ENCODE data around the gene LYRM1. TPM values are rescaled to one million over a fixed set of nuclear protein-coding genes. Genes with fewer than 3 reads are reported as not detected.
A peak's percentile ranks its signal among the peaks of the same experiment; 100 is the strongest.

LYRM1 gene
- total RNA-seq, 4 donors from 2014 or later, result 17.4 to 37.3 (median 30.0) TPM

GRCh38 chr16:20918486-20919239 is 18.1 kb downstream of the LYRM1 start:
- DNase-seq (ENCODE audit: low spot score in 2 of 2), result peak in 1 of 2 donors; percentile 74
- H3K27ac ChIP-seq, result peak overlapping the region; percentile 44
- TF ChIP-seq POLR2AphosphoS5 (IDR thresholded peaks at IDR 0.05) (peak in 1 of 3 donors; percentile 64), CTCF (IDR thresholded peaks at IDR 0.05) (no peak)
- H3K27me3 ChIP-seq, result no peaks in the 10 kb centered on the region
- WGBS, result 55% methylated on average over 4 of the region's 4 CpGs
- peaks cover 11% of the 10 kb centered on the region for H3K36me3 ChIP-seq
- no peaks in the 10 kb centered on the region for H3K9me3 ChIP-seq
- H3K4me3 ChIP-seq, result no peak overlapping the region
- peaks cover 14% of the 10 kb centered on the region for H3K4me1 ChIP-seq

- DNase-seq (ENCODE audit: low spot score in 2 of 2), result no peak
- TF ChIP-seq CTCF (IDR thresholded peaks at IDR 0.05) (no peak), POLR2AphosphoS5 (IDR thresholded peaks at IDR 0.05) (no peak), EP300 (IDR thresholded peaks at IDR 0.05) (no peak), POLR2A (IDR thresholded peaks at IDR 0.05) (no peak)
- H3K4me1 ChIP-seq, result peaks cover 8% of the 10 kb centered on the region
- H3K27me3 ChIP-seq, result no peaks in the 10 kb centered on the region
- no peak overlapping the region for H3K4me3 ChIP-seq
- WGBS, result 77% methylated on average over 5 of the region's 5 CpGs
- no peak overlapping the region for H3K27ac ChIP-seq
- H3K36me3 ChIP-seq, result peaks cover 18% of the 10 kb centered on the region
- H3K9me3 ChIP-seq, result no peaks in the 10 kb centered on the region
These were observed 19.5 kb downstream of the LYRM1 start for GRCh38 chr16:20920091-20920490.

- 96% methylated on average over 2 of the region's 2 CpGs for WGBS
- Histone ChIP-seq H3K27me3 (no peaks in the 10 kb centered on the region), H3K4me3 (no peak overlapping the region), H3K4me1 (peaks cover 8% of the 10 kb centered on the region), H3K9me3 (no peaks in the 10 kb centered on the region), H3K36me3 (peaks cover 21% of the 10 kb centered on the region), H3K27ac (no peak overlapping the region)
- TF ChIP-seq POLR2AphosphoS5 (IDR thresholded peaks at IDR 0.05) (no peak), POLR2A (IDR thresholded peaks at IDR 0.05) (no peak), CTCF (IDR thresholded peaks at IDR 0.05) (no peak), EP300 (IDR thresholded peaks at IDR 0.05) (no peak)
- DNase-seq (ENCODE audit: low spot score in 2 of 2), result no peak
These were observed 20.2 kb downstream of the LYRM1 start for GRCh38 chr16:20920799-20921198.

GRCh38 chr16:20923876-20924275 is 23.3 kb downstream of the LYRM1 start:
- Histone ChIP-seq H3K36me3 (peaks cover 16% of the 10 kb centered on the region), H3K27me3 (no peaks in the 10 kb centered on the region), H3K27ac (no peak overlapping the region), H3K4me3 (no peak overlapping the region), H3K9me3 (no peaks in the 10 kb centered on the region), H3K4me1 (peaks cover 4% of the 10 kb centered on the region)
- peak in 1 of 2 donors; percentile 5 for DNase-seq (ENCODE audit: low spot score in 2 of 2)
- no peak for TF ChIP-seq EP300 (IDR thresholded peaks at IDR 0.05)
- TF ChIP-seq POLR2AphosphoS5 (IDR thresholded peaks at IDR 0.05), result no peak
- TF ChIP-seq CTCF (IDR thresholded peaks at IDR 0.05), result no peak
- no peak for TF ChIP-seq POLR2A (IDR thresholded peaks at IDR 0.05)
- WGBS, result 70% methylated on average over 3 of the region's 3 CpGs

GRCh38 chr16:20925751-20926150 is 25.2 kb downstream of the LYRM1 start:
- Histone ChIP-seq H3K27ac (no peak overlapping the region), H3K27me3 (no peaks in the 10 kb centered on the region), H3K4me3 (no peak overlapping the region), H3K4me1 (no peaks in the 10 kb centered on the region), H3K36me3 (peaks cover 16% of the 10 kb centered on the region), H3K9me3 (no peaks in the 10 kb centered on the region)
- DNase-seq (ENCODE audit: low spot score in 2 of 2), result no peak
- TF ChIP-seq POLR2AphosphoS5 (IDR thresholded peaks at IDR 0.05), result no peak
- no peak for TF ChIP-seq EP300 (IDR thresholded peaks at IDR 0.05)
- TF ChIP-seq CTCF (IDR thresholded peaks at IDR 0.05), result no peak
- TF ChIP-seq POLR2A (IDR thresholded peaks at IDR 0.05), result no peak
- WGBS, result 81% methylated on average over 1 of the region's 1 CpG

Measured in suprapubic skin (tissue), 4 donors.